NT2/D1 (cell line): ENCODE measurements around the gene TNPO3.

Source experiments
- SUZ12 ChIP-seq: IDR thresholded peaks from 2 replicates; pipeline ENCODE4 v1.6.1; 2011; ENCODE audit not compliant: insufficient read length, insufficient read depth; ENCODE audit errors: extremely low read depth
- YY1 ChIP-seq: IDR thresholded peaks from 2 replicates; pipeline ENCODE4 v1.6.1; 2011; ENCODE audit not compliant: insufficient read length, insufficient read depth
- ZNF274 ChIP-seq: IDR thresholded peaks from 2 replicates; pipeline ENCODE4 v1.6.1; 2011; ENCODE audit warnings: mild to moderate bottlenecking, low read depth, low read length

- no peak for TF ChIP-seq SUZ12
- no peak for TF ChIP-seq YY1
- no peak for TF ChIP-seq ZNF274
These were observed 113.5 kb downstream of the TNPO3 start for GRCh38 chr7:128941323-128941890.
